Measurements from ENCODE around the gene TSSK2.

Gene TSSK2

DNA sequence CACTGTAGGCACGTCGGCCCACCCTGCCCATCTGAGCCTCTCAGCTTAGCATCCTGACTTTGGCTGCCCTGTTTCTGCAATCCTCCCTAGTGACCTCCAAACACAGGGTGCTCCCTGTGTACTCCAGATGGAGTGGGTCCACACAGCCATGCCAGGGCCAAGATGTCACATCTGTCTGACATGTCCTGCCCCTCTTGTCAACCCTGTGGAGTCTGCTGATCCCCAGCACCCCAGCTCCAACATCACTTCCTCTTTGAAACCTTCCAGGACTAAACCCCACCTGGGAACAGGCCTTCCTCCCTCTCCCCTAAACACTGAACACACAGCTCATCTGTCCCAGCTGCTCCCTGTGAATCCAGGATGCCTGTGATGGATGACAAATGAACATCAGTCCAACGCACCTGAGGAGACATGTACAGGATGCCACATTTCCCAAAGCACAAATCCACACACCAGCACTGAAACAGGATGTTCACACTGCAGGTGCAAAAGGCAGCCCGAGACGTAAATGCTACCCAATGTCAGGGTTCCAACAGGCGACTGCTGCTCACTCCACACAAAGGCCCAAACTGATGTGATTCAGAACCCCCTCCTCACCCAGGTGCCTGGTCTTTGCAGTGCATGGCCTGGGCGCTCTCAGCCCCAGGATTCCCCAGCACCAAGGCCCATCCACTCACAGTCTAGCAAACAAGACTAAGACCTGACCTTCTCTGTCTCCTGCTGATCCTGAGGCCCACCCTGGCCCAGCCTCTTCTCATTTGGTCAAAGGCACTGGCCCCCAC, 2.0 kb upstream of the TSSK2 start:
- ChIA-PET POLR2A (no interaction called here), CTCF (no interaction called here)
- DNase-seq: no peak
- Histone ChIP-seq H3K9me3 (ENCODE audit: control extremely low read depth in 1 of 5, control insufficient read depth in 4 of 5, insufficient read depth in 2 of 5, low read depth in 1 of 5, low read length in 4 of 5) (no peaks in the 10 kb centered on the region), H3K36me3 (ENCODE audit: control insufficient read depth in 4 of 4, insufficient read depth in 4 of 4, low read length in 3 of 4) (peaks cover 4 to 25% (median 18%) of the 10 kb centered on the region in 4 experiments), H3K27me3 (replicated peaks in 2 of 5; ENCODE audit: control insufficient read depth in 4 of 5, insufficient read depth in 5 of 5, low read length in 4 of 5) (peaks cover 0 to 2% (median 0%) of the 10 kb centered on the region in 5 experiments), H3K4me3 (ENCODE audit: control insufficient read depth in 1 of 7, extremely low read depth in 1 of 7, insufficient read depth in 4 of 7, low read depth in 2 of 7, low read length in 6 of 7) (no peak overlapping the region), H3K27ac (ENCODE audit: insufficient read depth in 1 of 2, low read depth in 1 of 2, low read length in 2 of 2, poor library complexity in 1 of 2, severe bottlenecking in 2 of 2) (no peak overlapping the region), H3K4me1 (ENCODE audit: control extremely low read depth in 1 of 4, control insufficient read depth in 4 of 4, insufficient read depth in 4 of 4, low read length in 3 of 4) (no peaks in the 10 kb centered on the region)
- WGBS (ENCODE audit: insufficient coverage): 92% methylated on average over 4 of the region's 7 CpGs

DNA sequence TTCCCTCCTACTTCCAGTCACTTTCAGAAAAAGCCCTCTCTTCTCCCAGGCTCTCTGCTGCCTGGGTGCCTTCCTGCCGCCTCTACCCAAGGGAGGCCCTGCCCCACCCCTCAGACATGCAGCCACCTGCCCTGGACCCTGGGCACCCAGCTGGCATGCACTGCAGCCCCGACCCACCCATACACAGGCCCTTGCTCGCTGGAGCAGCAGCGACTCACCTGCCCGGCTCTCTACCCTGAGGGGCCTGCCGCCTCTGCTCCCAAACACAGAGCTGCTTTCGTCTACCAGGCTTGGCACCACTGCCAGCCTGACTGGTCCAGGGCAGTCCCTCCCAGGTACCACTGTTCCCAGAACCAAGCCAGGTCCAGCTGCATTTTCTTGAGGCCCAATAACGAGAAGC, 1.2 kb upstream of the TSSK2 start:
- ChIA-PET CTCF (no interaction called here), POLR2A (no interaction called here)
- H3K27ac ChIP-seq (ENCODE audit: insufficient read depth in 1 of 2, low read depth in 1 of 2, low read length in 2 of 2, poor library complexity in 1 of 2, severe bottlenecking in 2 of 2): no peak overlapping the region
- 100% methylated on average over 7 of the region's 8 CpGs for WGBS (ENCODE audit: insufficient coverage)
- H3K4me1 ChIP-seq (ENCODE audit: control extremely low read depth in 1 of 4, control insufficient read depth in 4 of 4, insufficient read depth in 4 of 4, low read length in 3 of 4): no peaks in the 10 kb centered on the region
- DNase-seq: no peak
- H3K27me3 ChIP-seq (replicated peaks in 2 of 5; ENCODE audit: control insufficient read depth in 4 of 5, insufficient read depth in 5 of 5, low read length in 4 of 5): peaks cover 0 to 2% (median 0%) of the 10 kb centered on the region in 5 experiments
- no peak overlapping the region for H3K4me3 ChIP-seq (ENCODE audit: control insufficient read depth in 1 of 7, extremely low read depth in 1 of 7, insufficient read depth in 4 of 7, low read depth in 2 of 7, low read length in 6 of 7)
- H3K9me3 ChIP-seq (ENCODE audit: control extremely low read depth in 1 of 5, control insufficient read depth in 4 of 5, insufficient read depth in 2 of 5, low read depth in 1 of 5, low read length in 4 of 5): no peaks in the 10 kb centered on the region
- H3K36me3 ChIP-seq (ENCODE audit: control insufficient read depth in 4 of 4, insufficient read depth in 4 of 4, low read length in 3 of 4): peaks cover 4 to 32% (median 23%) of the 10 kb centered on the region in 4 experiments

GRCh38 chr22:19131685-19132015, 542 bp downstream of the TSSK2 start:
- 97% methylated on average over 19 of the region's 19 CpGs for WGBS (ENCODE audit: insufficient coverage)
- no peak for DNase-seq
- Histone ChIP-seq H3K4me1 (ENCODE audit: control extremely low read depth in 1 of 4, control insufficient read depth in 4 of 4, insufficient read depth in 4 of 4, low read length in 3 of 4) (no peaks in the 10 kb centered on the region), H3K4me3 (ENCODE audit: control insufficient read depth in 1 of 7, extremely low read depth in 1 of 7, insufficient read depth in 4 of 7, low read depth in 2 of 7, low read length in 6 of 7) (no peak overlapping the region), H3K9me3 (ENCODE audit: control extremely low read depth in 1 of 5, control insufficient read depth in 4 of 5, insufficient read depth in 2 of 5, low read depth in 1 of 5, low read length in 4 of 5) (no peaks in the 10 kb centered on the region), H3K36me3 (ENCODE audit: control insufficient read depth in 4 of 4, insufficient read depth in 4 of 4, low read length in 3 of 4) (peaks cover 4 to 45% (median 32%) of the 10 kb centered on the region in 4 experiments), H3K27ac (ENCODE audit: insufficient read depth in 1 of 2, low read depth in 1 of 2, low read length in 2 of 2, poor library complexity in 1 of 2, severe bottlenecking in 2 of 2) (no peak overlapping the region), H3K27me3 (replicated peaks in 2 of 5; ENCODE audit: control insufficient read depth in 4 of 5, insufficient read depth in 5 of 5, low read length in 4 of 5) (no peaks in the 10 kb centered on the region)
- CTCF ChIA-PET: interaction anchor here (0.6 to 1.0 kb wide), 2 partner anchors 16 to 33 kb away, joined by 3 read pairs; no protein-coding TSS in a partner anchor
- POLR2A ChIA-PET: no interaction called here

- no peak for DNase-seq
- no peaks in the 10 kb centered on the region for H3K27me3 ChIP-seq (replicated peaks in 2 of 5; ENCODE audit: control insufficient read depth in 4 of 5, insufficient read depth in 5 of 5, low read length in 4 of 5)
- H3K36me3 ChIP-seq (ENCODE audit: control insufficient read depth in 4 of 4, insufficient read depth in 4 of 4, low read length in 3 of 4): peaks cover 4 to 50% (median 37%) of the 10 kb centered on the region in 4 experiments
- H3K27ac ChIP-seq (ENCODE audit: insufficient read depth in 1 of 2, low read depth in 1 of 2, low read length in 2 of 2, poor library complexity in 1 of 2, severe bottlenecking in 2 of 2): no peak overlapping the region
- 97% methylated on average over 20 of the region's 20 CpGs for WGBS (ENCODE audit: insufficient coverage)
- H3K9me3 ChIP-seq (ENCODE audit: control extremely low read depth in 1 of 5, control insufficient read depth in 4 of 5, insufficient read depth in 2 of 5, low read depth in 1 of 5, low read length in 4 of 5): no peaks in the 10 kb centered on the region
- ChIA-PET POLR2A (no interaction called here), CTCF (interaction anchor here (0.6 to 1.0 kb wide), 2 partner anchors 17 to 34 kb away, joined by 3 read pairs; no protein-coding TSS in a partner anchor)
- no peaks in the 10 kb centered on the region for H3K4me1 ChIP-seq (ENCODE audit: control extremely low read depth in 1 of 4, control insufficient read depth in 4 of 4, insufficient read depth in 4 of 4, low read length in 3 of 4)
- no peak overlapping the region for H3K4me3 ChIP-seq (ENCODE audit: control insufficient read depth in 1 of 7, extremely low read depth in 1 of 7, insufficient read depth in 4 of 7, low read depth in 2 of 7, low read length in 6 of 7)
Measured at GRCh38 chr22:19132153-19132552, 1.0 kb downstream of the TSSK2 start.

DNA sequence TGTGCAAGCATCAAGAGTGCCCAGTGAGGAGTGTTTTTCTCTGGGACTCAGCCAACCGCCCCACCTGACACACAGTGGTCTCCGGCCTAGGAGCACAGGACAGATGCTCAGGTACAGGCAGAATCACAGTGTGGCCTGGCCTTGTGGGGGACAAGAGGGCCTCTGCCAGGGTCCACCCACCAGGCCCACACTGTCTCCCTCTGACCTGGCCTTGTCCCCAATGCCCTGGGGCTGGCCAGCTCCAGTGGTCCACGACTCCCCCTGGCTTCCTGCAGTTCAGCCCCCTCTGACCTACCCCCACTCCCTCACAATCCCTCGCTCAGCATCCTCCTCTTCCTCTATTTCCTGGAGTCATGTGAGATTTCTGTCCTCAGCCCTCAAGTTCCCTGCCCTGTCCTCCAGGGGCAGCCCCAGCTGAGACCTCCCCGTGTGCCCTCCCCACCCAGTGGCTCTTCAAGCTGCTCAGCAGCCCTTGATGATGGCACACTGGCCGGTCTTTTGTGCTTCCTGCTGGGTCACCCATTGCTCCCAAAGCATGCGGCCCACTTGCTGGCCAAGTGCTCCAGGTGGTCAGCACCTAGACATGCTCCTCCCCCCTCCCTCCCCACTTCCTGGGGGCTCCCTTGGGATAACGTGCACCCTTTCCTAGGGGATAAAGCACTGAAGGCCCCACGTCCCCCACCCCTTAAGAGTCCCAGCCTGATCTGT, 1.7 kb downstream of the TSSK2 start:
- no peak overlapping the region for H3K27ac ChIP-seq (ENCODE audit: insufficient read depth in 1 of 2, low read depth in 1 of 2, low read length in 2 of 2, poor library complexity in 1 of 2, severe bottlenecking in 2 of 2)
- H3K9me3 ChIP-seq (ENCODE audit: control extremely low read depth in 1 of 5, control insufficient read depth in 4 of 5, insufficient read depth in 2 of 5, low read depth in 1 of 5, low read length in 4 of 5): no peaks in the 10 kb centered on the region
- H3K36me3 ChIP-seq (ENCODE audit: control insufficient read depth in 4 of 4, insufficient read depth in 4 of 4, low read length in 3 of 4): peaks cover 4 to 57% (median 44%) of the 10 kb centered on the region in 4 experiments
- ChIA-PET CTCF (interaction anchor here (0.6 to 1.5 kb wide), 3 partner anchors 12 to 476 kb away, joined by 3 to 6 read pairs (median 5); partner anchors contain the start of gene ESS2), POLR2A (no interaction called here)
- H3K27me3 ChIP-seq (replicated peaks in 2 of 5; ENCODE audit: control insufficient read depth in 4 of 5, insufficient read depth in 5 of 5, low read length in 4 of 5): no peaks in the 10 kb centered on the region
- H3K4me3 ChIP-seq (ENCODE audit: control insufficient read depth in 1 of 7, extremely low read depth in 1 of 7, insufficient read depth in 4 of 7, low read depth in 2 of 7, low read length in 6 of 7): no peak overlapping the region
- DNase-seq: no peak
- no peaks in the 10 kb centered on the region for H3K4me1 ChIP-seq (ENCODE audit: control extremely low read depth in 1 of 4, control insufficient read depth in 4 of 4, insufficient read depth in 4 of 4, low read length in 3 of 4)
- 90% methylated on average over 9 of the region's 9 CpGs for WGBS (ENCODE audit: insufficient coverage)

DNA sequence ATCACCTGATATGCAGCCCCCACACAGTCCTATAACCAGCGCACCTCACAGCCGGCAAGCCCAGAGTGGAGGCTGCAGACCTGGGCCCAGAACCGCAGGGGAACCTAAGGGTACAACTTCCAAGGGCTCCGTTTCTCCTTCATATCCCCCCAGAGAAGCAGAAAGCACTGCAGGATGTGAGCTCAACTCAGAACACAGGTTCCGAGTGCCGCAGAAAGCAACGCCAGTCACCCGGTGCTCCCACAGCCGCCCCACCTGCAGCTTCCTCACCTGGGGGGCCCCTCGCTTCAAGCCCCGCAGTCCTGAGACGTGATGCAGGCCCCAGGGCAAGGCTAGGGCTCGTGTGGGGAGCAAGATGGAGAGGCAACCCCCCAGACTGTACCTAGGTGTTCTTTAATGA, 2.5 kb downstream of the TSSK2 start:
- ChIA-PET POLR2A (no interaction called here), CTCF (interaction anchor here (0.6 to 1.5 kb wide), 4 partner anchors 11 to 476 kb away, joined by 3 to 6 read pairs (median 4); partner anchors contain the start of genes DGCR2 and ESS2)
- 97% methylated on average over 13 of the region's 13 CpGs for WGBS (ENCODE audit: insufficient coverage)
- peaks cover 6 to 64% (median 51%) of the 10 kb centered on the region in 4 experiments for H3K36me3 ChIP-seq (ENCODE audit: control insufficient read depth in 4 of 4, insufficient read depth in 4 of 4, low read length in 3 of 4)
- H3K27me3 ChIP-seq (replicated peaks in 2 of 5; ENCODE audit: control insufficient read depth in 4 of 5, insufficient read depth in 5 of 5, low read length in 4 of 5): no peaks in the 10 kb centered on the region
- no peak for DNase-seq
- H3K9me3 ChIP-seq (ENCODE audit: control extremely low read depth in 1 of 5, control insufficient read depth in 4 of 5, insufficient read depth in 2 of 5, low read depth in 1 of 5, low read length in 4 of 5): no peaks in the 10 kb centered on the region
- H3K4me1 ChIP-seq (ENCODE audit: control extremely low read depth in 1 of 4, control insufficient read depth in 4 of 4, insufficient read depth in 4 of 4, low read length in 3 of 4): no peaks in the 10 kb centered on the region
- no peak overlapping the region for H3K27ac ChIP-seq (ENCODE audit: insufficient read depth in 1 of 2, low read depth in 1 of 2, low read length in 2 of 2, poor library complexity in 1 of 2, severe bottlenecking in 2 of 2)
- H3K4me3 ChIP-seq (ENCODE audit: control insufficient read depth in 1 of 7, extremely low read depth in 1 of 7, insufficient read depth in 4 of 7, low read depth in 2 of 7, low read length in 6 of 7): no peak overlapping the region
